HG03439 (cell line): ENCODE measurements around the gene SQSTM1.

Experiments used
- ATAC-seq: cut with Tn5 transposase; IDR thresholded peaks from one replicate; pipeline ENCODE4 v1.9.1; 2021; ENCODE audit warnings: mild to moderate bottlenecking, moderate library complexity; ENCODE audit not compliant: unreplicated experiment

Gene SQSTM1

DNA sequence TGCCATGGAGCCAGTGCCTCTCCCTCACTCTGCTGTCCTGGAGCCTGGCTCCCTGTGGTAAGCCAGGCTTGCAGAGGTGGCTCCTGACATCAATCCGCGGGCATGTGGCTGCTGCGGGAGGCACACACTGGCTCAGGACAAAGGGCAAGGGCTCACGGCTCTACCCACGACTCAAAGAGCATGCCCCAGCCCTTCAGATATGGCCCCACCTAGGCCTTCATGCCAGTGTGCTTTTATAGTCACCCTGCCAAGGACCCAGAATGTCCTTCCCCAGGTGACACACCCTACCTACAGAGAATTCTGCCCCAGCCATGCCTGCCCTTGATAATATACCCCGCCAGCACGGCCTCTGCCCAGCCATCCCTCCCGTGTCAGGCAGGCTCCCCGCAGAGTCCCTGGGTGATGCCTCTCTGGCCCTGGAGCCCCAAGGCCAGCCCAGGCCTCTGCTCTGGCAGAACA, 15.6 kb upstream of the SQSTM1 start:
- no peak for ATAC-seq

- peak; percentile 18 for ATAC-seq
These were observed 15.0 kb upstream of the SQSTM1 start for GRCh38 chr5:179805529-179806249.

GRCh38 chr5:179806250-179807048, 14.3 kb upstream of the SQSTM1 start, which contains the start of gene MGAT4B:
Gene MGAT4B, minus strand, starts transcription at chr5:179806866. Its CDS starts 283 bp downstream, at chr5:179806583.
- ATAC-seq = peak; percentile 53

- no peak for ATAC-seq
These were observed 8.4 kb upstream of the SQSTM1 start for GRCh38 chr5:179812135-179812825.

- no peak for ATAC-seq
These were observed 7.6 kb upstream of the SQSTM1 start for GRCh38 chr5:179812997-179813607.

DNA sequence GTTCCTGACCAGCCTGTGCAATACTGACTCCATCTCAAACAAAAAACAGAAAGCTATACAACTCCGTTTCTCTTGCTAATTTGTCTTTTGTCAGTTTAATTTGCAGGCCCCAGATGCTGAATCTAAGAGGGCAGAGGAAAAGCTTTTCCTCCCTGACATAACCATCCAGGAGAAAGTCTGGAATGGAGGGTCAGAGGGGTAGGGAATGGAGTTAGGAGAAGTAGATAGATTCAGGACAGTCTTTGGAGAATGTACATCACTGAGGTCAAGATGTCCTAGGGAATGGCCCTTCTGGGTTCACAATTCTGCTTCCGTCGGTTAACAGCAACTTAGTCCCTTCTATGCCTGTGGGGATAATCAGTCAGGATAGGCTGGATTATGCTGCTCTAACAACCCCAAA, 6.6 kb upstream of the SQSTM1 start:
- ATAC-seq = no peak

DNA sequence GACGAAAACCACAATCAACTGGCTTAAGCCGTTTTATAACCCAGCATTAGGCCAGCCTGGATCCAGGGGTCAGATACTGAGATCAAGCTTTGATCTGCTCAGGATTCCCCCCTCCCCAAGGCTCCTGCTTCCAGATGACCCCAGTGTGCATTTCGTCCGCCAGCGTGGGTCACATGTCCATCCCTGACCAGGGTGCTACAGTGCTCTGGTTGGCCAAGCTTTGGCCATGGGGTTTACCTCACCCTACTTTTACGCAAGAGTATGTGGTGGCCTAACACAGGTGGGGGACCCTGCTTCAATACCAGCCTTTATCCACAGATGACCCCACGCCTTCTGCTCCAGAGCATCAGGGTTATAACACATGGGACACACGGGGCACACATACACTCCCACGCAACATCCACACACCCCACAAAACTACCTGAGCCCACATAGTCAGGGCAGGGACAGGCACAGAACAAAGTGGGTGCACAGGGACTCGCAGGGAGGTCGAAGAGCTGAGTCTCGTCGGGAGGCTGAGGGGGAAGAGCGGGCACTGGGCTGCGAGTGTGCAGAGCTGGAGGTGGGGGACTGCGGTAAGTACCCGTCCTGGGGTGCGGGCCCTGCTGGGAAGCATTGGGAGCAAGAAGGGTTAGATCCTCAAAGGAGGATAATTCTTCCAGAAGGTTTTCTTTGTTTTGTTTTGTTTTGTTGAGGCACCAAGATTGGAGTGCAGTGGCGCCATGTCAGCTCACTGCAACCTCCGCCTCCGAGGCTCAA, 5.0 kb upstream of the SQSTM1 start:
- ATAC-seq = no peak

GRCh38 chr5:179816401-179816795, 4.3 kb upstream of the SQSTM1 start:
- no peak for ATAC-seq

- ATAC-seq = no peak
These were observed 3.8 kb upstream of the SQSTM1 start for GRCh38 chr5:179816796-179817469.

- ATAC-seq = no peak
These were observed 3.2 kb upstream of the SQSTM1 start for GRCh38 chr5:179817470-179817840.

DNA sequence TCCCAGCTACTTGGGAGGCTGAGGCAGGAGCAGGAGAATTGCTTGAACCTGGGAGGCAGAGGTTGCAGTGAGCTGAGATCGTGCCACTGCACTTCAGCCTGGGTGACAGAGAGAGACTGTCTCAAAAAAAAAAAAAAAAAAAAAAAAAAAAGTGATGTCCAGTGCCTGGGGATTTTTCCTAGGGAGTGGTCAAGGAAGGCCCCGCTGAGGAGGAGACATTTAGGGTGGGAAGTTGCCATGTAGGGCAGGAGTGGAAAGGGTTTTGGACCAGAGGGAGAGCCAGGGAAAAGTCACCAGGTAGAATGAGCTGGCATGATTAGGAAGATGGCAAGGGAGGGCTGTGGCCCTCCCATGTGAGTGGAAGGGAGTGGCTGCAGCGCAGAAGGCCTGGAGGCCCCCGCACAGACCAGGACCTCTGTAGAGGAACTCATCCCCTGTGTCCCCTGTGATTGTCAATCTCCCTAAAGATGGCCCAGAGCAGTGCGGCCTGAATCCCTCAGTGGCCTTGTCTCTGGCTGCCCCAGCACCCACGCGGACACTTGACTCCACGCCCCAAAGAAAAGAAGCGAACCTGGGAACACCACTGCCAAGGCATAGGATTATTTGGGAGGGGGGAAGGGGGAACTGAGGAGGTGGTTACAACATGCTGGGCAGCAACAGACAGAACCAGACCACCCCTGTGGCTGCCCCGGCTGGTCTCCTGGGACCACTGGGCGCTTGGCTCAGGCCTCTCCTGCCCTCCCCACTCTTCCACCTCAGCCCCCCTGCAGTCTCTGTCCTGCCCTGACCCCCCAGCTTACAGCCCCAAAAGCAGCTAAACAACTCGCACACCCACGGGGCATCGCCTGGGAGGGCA, 2.6 kb upstream of the SQSTM1 start:
- no peak for ATAC-seq

GRCh38 chr5:179818746-179819295, 1.9 kb upstream of the SQSTM1 start:
- ATAC-seq = peak; percentile 64

GRCh38 chr5:179819296-179820126, 1.2 kb upstream of the SQSTM1 start:
- peak; percentile 8 for ATAC-seq

DNA sequence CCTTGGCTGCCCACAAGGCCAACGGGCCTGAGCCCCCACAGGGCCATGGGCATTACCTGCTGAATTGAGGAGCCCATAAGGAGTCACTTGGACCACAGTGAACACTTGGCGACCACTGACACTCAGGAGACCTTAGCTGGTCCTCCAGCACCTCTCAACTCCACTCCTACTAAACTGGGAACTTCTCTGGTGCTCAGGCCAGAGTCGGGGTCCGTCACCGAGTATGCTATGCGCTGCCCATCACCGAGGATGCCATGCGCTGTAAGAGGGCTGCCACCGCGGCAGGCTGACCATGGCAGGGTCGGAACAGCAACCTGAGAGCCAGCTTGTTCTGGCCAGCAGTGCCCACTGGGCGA, 600 bp upstream of the SQSTM1 start:
- ATAC-seq = no peak

GRCh38 chr5:179821298-179822058, 773 bp downstream of the SQSTM1 start:
- ATAC-seq = peak; percentile 36

GRCh38 chr5:179822059-179822432, 1.3 kb downstream of the SQSTM1 start:
- no peak for ATAC-seq

- no peak for ATAC-seq
These were observed 1.8 kb downstream of the SQSTM1 start for GRCh38 chr5:179822444-179822990.
